ENCODE results near the gene DCAF15.

- TF ChIP-seq CTCF (IDR thresholded peaks at IDR 0.05) (no peak), EZH2 (IDR thresholded peaks at IDR 0.05) (no peak), EZH2phosphoT487 (IDR thresholded peaks at IDR 0.05) (no peak)
Measured at GRCh38 chr19:13964776-13965175, 12.5 kb downstream of the DCAF15 start.
